Neural progenitor cell (in vitro differentiated cells): ENCODE measurements around the gene OLR1.

ENCODE experiments used
- EZH2 ChIP-seq: fragments of 200-600 bp; sonication (generic); IDR thresholded peaks from 2 replicates; pipeline ENCODE4 v1.6.1; 2017; ENCODE audit warnings: antibody characterized with exemption, mild to moderate bottlenecking, moderate library complexity
- EZH2phosphoT487 ChIP-seq: fragments of 200-600 bp; sonication (generic); IDR thresholded peaks from 2 replicates; pipeline ENCODE4 v1.6.1; 2017; ENCODE audit warnings: antibody characterized with exemption
- TF ChIP-seq, protein P1 (sequence below): fragments of 200-600 bp; sonication (generic); IDR thresholded peaks from 2 replicates; pipeline ENCODE4 v1.5.1; 2017; ENCODE audit warnings: antibody characterized with exemption, mild to moderate bottlenecking

DNA sequence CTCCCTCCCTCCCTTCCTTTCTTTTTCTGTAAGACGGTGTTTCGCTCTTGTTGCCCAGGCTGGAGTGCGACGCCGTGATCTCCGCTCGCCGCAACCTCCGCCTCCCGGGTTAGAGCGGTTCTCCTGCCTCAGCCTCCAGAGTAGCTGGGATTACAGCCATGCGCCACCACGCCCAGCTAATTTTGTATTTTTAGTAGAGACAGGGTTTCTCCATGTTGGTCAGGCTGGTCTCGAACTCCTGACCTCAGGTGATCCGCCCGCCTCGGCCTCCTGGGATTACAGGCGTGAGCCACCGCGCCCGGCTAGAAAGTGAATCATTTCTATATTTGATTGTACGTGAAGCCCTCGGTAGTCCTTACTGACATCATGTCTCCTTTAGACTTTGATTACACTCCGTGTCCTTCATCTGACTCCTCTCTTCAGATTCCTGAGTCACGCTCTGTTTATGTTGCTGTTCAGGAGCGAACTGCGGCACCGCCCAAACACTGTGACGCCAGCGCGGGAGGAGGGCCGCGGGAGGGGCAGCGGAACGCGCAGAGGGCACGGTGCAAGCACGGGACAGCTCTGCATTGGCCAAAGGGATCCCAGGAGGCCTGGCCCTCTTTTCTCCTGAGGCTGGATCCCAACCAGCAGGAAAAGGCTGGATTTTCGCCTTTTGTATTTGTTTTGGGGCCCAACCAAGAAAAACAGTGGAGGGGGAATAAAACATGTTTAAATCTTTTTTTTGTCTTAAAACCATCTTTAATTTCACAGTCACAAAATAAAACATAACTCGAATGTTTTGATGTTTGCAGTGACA is 40.2 kb upstream of the OLR1 start:
- TF ChIP-seq, protein P1, sequence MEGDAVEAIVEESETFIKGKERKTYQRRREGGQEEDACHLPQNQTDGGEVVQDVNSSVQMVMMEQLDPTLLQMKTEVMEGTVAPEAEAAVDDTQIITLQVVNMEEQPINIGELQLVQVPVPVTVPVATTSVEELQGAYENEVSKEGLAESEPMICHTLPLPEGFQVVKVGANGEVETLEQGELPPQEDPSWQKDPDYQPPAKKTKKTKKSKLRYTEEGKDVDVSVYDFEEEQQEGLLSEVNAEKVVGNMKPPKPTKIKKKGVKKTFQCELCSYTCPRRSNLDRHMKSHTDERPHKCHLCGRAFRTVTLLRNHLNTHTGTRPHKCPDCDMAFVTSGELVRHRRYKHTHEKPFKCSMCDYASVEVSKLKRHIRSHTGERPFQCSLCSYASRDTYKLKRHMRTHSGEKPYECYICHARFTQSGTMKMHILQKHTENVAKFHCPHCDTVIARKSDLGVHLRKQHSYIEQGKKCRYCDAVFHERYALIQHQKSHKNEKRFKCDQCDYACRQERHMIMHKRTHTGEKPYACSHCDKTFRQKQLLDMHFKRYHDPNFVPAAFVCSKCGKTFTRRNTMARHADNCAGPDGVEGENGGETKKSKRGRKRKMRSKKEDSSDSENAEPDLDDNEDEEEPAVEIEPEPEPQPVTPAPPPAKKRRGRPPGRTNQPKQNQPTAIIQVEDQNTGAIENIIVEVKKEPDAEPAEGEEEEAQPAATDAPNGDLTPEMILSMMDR: no peak
- TF ChIP-seq EZH2: no peak
- no peak for TF ChIP-seq EZH2phosphoT487
